WTC11 (cell line): ENCODE data around the gene LDLRAD3. TPM values are rescaled to one million over a fixed set of nuclear protein-coding genes. Genes with fewer than 3 reads are reported as not detected.

Experiments used
- ATAC-seq: fragments of 200-7000 bp; cut with Tn5 transposase; 2 replicates; pipeline ENCODE4 v1.10.0; 2021; ENCODE audit warnings: mild to moderate bottlenecking, moderate library complexity
- CTCF ChIA-PET: fragments of 300-600 bp; sonication (Branson Sonifier 250); formaldehyde crosslinking; loops from one replicate; lab custom pipeline; 2021; ENCODE audit warnings: antibody characterized with exemption; lab: Charles Lee
- POLR2A ChIA-PET: fragments of 350-600 bp; sonication (Branson Sonifier 250); formaldehyde crosslinking; loops from one replicate; lab custom pipeline; 2021; ENCODE audit warnings: antibody characterized with exemption; lab: Charles Lee
- DNase-seq: peaks from one replicate; pipeline ENCODE4 v3.0.0; 2021; ENCODE audit warnings: low spot score
- H3K27ac Mint-ChIP-seq: 2 replicates; pipeline ENCODE4 v1.8.0; 2021; ENCODE audit warnings: mixed read lengths
- H3K27me3 Mint-ChIP-seq: 2 replicates; pipeline ENCODE4 v1.8.0; 2021; ENCODE audit warnings: low read depth, mild to moderate bottlenecking, moderate library complexity, mixed read lengths
- H3K36me3 Mint-ChIP-seq: 2 replicates; pipeline ENCODE4 v1.8.0; 2021; ENCODE audit warnings: mixed read lengths
- H3K4me1 Mint-ChIP-seq: 2 replicates; pipeline ENCODE4 v1.8.0; 2022; ENCODE audit warnings: mixed read lengths
- H3K4me3 Mint-ChIP-seq: 2 replicates; pipeline ENCODE4 v1.8.0; 2021; ENCODE audit warnings: mild to moderate bottlenecking, moderate library complexity, mixed read lengths
- H3K9me3 Mint-ChIP-seq: 2 replicates; pipeline ENCODE4 v1.8.0; 2021; ENCODE audit warnings: mixed read lengths
- FOXP1 ChIP-seq: sonication (generic); formaldehyde crosslinking; IDR thresholded peaks from 2 replicates; pipeline ENCODE4 v1.8.0; 2022; ENCODE audit warnings: missing genetic modification reagents, mild to moderate bottlenecking, moderate library complexity, borderline replicate concordance
- GABPB1 ChIP-seq: sonication (generic); formaldehyde crosslinking; IDR thresholded peaks from 2 replicates; pipeline ENCODE4 v1.8.1; 2023; ENCODE audit warnings: mild to moderate bottlenecking, missing genetic modification reagents
- GRHL2 ChIP-seq: fragments of 250-450 bp; sonication (Bioruptor Pico); IDR thresholded peaks from 2 replicates; pipeline ENCODE4 v1.8.0; 2022; ENCODE audit warnings: mild to moderate bottlenecking, moderate library complexity; ENCODE audit not compliant: insufficient replicate concordance, severe bottlenecking
- JAZF1 ChIP-seq: fragments of 250-450 bp; sonication (Bioruptor Pico); IDR thresholded peaks from 2 replicates; pipeline ENCODE4 v1.9.0; 2021; ENCODE audit warnings: moderate library complexity, mild to moderate bottlenecking, inconsistent platforms
- MXD4 ChIP-seq: fragments of 250-450 bp; sonication (Bioruptor Pico); IDR thresholded peaks from 2 replicates; pipeline ENCODE4 v1.8.0; 2021; ENCODE audit warnings: mild to moderate bottlenecking, moderate library complexity, borderline replicate concordance
- NR2C2 ChIP-seq: sonication (generic); formaldehyde crosslinking; IDR thresholded peaks from 2 replicates; pipeline ENCODE4 v1.8.0; 2022; ENCODE audit warnings: mild to moderate bottlenecking, missing genetic modification reagents
- OVOL2 ChIP-seq: fragments of 250-450 bp; sonication (Bioruptor Pico); IDR thresholded peaks from 2 replicates; pipeline ENCODE4 v1.9.0; 2021; ENCODE audit warnings: mild to moderate bottlenecking, borderline replicate concordance
- TEAD1 ChIP-seq: sonication (generic); formaldehyde crosslinking; IDR thresholded peaks from 2 replicates; pipeline ENCODE4 v1.8.0; 2022; ENCODE audit warnings: mild to moderate bottlenecking, missing genetic modification reagents
- ZNF416 ChIP-seq: fragments of 250-450 bp; sonication (Bioruptor Pico); IDR thresholded peaks from 2 replicates; pipeline ENCODE4 v1.9.0; 2021; ENCODE audit warnings: mild to moderate bottlenecking, inconsistent platforms
- ZNF671 ChIP-seq: fragments of 250-450 bp; sonication (Bioruptor Pico); IDR thresholded peaks from 2 replicates; pipeline ENCODE4 v1.8.0; 2021; ENCODE audit warnings: mild to moderate bottlenecking
- total RNA-seq: library from RNA; stranded (reverse); gene quantifications from 3 replicates; pipeline ENCODE4 v1.2.3, GENCODE V29; 2021
- TF ChIP-seq, protein P1 (sequence below): sonication (generic); formaldehyde crosslinking; IDR thresholded peaks from 2 replicates; pipeline ENCODE4 v1.8.0; 2022; ENCODE audit warnings: mild to moderate bottlenecking, missing genetic modification reagents
- TF ChIP-seq, protein P2 (sequence below): fragments of 250-450 bp; sonication (Bioruptor Pico); conservative IDR thresholded peaks from 2 replicates; pipeline ENCODE4 v1.9.0; 2021; ENCODE audit warnings: mild to moderate bottlenecking
- TF ChIP-seq, protein P3 (sequence below): sonication (generic); formaldehyde crosslinking; IDR thresholded peaks from 2 replicates; pipeline ENCODE4 v1.8.0; 2022; ENCODE audit warnings: missing genetic modification reagents
- TF ChIP-seq, protein P4 (sequence below): sonication (generic); formaldehyde crosslinking; IDR thresholded peaks from 2 replicates; pipeline ENCODE4 v1.8.1; 2023; ENCODE audit warnings: mild to moderate bottlenecking, missing genetic modification reagents
- TF ChIP-seq, protein P5 (sequence below): sonication (generic); formaldehyde crosslinking; IDR thresholded peaks from 2 replicates; pipeline ENCODE4 v1.8.1; 2022; ENCODE audit warnings: low read depth, mild to moderate bottlenecking, moderate library complexity, missing genetic modification reagents, borderline replicate concordance
- TF ChIP-seq, protein P6 (sequence below): fragments of 250-450 bp; sonication (Bioruptor Pico); IDR thresholded peaks from 2 replicates; pipeline ENCODE4 v1.9.0; 2021; ENCODE audit warnings: mild to moderate bottlenecking

The LDLRAD3 gene
- total RNA-seq, 1 experiment from 2014 or later: 14.5 TPM

DNA sequence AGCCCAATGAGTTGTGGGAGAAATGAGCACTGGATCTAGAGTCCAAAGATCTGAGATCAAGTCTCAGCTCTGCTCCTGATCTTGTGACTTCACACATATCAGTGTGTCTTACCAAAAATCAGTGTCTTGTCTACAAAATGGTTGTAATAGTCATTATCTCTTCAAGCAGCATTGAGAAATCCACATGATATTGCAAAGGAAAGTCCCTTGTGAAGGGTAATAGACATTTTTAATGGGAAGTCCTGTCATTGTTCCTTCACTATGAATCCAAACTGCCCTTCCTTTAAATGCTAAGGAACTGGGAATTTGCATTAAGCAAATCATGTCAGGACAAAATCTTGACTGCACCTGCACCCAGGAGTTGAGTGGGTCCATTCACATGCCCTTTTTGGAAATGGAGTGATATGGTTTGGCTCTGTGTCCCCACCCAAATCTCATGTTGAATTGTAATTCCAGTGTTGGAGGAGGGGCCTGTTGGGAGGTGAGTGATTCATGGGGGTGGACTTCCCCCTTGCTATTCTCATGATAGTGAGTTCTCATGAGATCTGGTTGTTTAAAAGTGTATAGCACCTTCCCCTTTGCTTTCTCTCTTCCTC, 294.3 kb downstream of the LDLRAD3 start:
- no peak overlapping the region for H3K4me3 Mint-ChIP-seq
- H3K27ac Mint-ChIP-seq: no peak overlapping the region; the same call in 1 of the 2 replicates
- no peaks in the 10 kb centered on the region for H3K36me3 Mint-ChIP-seq
- no peak for TF ChIP-seq GABPB1 (CRISPR knock-in tag)
- ATAC-seq (no peak), DNase-seq (no peak)
- ChIA-PET CTCF (interaction anchor here (1.5 kb wide), 1 partner anchor 416 kb away, joined by 4 read pairs; no protein-coding TSS in a partner anchor), POLR2A (no interaction called here)
- peaks cover 4% of the 10 kb centered on the region; the same call in 1 of the 2 replicates for H3K9me3 Mint-ChIP-seq
- H3K27me3 Mint-ChIP-seq: no peaks in the 10 kb centered on the region
- peaks cover 6% of the 10 kb centered on the region; the same call in 1 of the 2 replicates for H3K4me1 Mint-ChIP-seq

DNA sequence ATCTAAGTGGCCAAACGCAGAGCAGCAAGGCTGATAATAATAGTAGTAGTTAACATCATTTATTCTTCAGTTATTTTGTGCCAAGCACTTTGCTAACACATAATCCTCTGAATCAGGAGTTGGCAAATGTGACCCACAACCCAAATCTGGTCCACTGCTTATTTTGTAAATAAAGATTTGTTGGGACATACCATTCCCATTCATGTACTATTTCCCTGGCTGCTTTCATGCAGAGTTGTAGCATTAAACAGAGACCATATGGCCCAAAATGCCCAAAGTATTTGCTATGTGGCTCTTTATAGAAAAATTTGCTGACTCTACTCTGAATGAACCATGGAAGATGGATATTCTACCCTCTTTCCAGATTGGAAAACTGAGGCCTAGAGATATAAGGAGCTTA, 295.0 kb downstream of the LDLRAD3 start:
- ChIA-PET CTCF (interaction anchor here (0.7 kb wide), 1 partner anchor 20 kb away, joined by 3 read pairs; no protein-coding TSS in a partner anchor), POLR2A (no interaction called here)

More for the DNA sequence above, 295.0 kb downstream of the LDLRAD3 start:
- TF ChIP-seq GRHL2 (CRISPR knock-in tag) (no peak), ZNF671 (CRISPR knock-in tag) (no peak), GABPB1 (CRISPR knock-in tag) (no peak), JAZF1 (no peak), MXD4 (CRISPR knock-in tag) (no peak), TEAD1 (CRISPR knock-in tag) (no peak), ZNF416 (CRISPR knock-in tag) (no peak), OVOL2 (no peak), NR2C2 (no peak), FOXP1 (CRISPR knock-in tag) (no peak)
- TF ChIP-seq, protein P1, sequence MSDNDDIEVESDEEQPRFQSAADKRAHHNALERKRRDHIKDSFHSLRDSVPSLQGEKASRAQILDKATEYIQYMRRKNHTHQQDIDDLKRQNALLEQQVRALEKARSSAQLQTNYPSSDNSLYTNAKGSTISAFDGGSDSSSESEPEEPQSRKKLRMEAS: no peak
- TF ChIP-seq, protein P2, sequence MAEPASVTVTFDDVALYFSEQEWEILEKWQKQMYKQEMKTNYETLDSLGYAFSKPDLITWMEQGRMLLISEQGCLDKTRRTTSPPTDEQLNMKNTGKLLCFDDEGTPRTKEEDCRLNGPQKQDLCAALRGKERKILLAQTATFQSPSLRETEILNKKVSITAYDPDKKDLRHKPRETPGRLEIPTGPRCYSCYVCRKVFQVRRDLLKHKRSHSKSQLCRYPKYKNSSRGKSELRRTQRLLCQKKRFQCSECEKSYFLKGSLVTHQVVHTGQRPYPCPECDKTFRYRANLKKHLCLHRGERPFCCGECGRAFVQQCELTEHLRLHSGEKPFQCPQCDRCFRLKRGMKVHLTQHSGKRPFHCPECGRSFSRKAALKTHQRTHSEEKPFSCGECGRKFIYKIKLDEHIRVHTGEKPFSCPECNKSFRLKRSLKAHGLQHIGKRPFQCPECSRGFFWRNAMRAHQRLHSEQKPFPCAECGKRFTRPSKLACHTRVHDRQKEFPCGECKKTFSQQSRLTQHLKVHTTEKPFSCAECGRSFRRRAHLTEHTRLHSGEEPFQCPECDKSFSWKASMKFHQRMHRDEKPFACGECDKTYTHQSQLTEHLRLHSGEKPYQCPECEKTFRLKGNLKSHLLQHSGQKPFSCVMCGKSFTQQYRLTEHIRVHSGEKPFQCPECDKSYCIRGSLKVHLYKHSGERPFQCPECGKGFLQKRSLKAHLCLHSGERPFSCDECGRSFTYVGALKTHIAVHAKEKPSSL (CRISPR knock-in tag): no peak
- TF ChIP-seq, protein P3, sequence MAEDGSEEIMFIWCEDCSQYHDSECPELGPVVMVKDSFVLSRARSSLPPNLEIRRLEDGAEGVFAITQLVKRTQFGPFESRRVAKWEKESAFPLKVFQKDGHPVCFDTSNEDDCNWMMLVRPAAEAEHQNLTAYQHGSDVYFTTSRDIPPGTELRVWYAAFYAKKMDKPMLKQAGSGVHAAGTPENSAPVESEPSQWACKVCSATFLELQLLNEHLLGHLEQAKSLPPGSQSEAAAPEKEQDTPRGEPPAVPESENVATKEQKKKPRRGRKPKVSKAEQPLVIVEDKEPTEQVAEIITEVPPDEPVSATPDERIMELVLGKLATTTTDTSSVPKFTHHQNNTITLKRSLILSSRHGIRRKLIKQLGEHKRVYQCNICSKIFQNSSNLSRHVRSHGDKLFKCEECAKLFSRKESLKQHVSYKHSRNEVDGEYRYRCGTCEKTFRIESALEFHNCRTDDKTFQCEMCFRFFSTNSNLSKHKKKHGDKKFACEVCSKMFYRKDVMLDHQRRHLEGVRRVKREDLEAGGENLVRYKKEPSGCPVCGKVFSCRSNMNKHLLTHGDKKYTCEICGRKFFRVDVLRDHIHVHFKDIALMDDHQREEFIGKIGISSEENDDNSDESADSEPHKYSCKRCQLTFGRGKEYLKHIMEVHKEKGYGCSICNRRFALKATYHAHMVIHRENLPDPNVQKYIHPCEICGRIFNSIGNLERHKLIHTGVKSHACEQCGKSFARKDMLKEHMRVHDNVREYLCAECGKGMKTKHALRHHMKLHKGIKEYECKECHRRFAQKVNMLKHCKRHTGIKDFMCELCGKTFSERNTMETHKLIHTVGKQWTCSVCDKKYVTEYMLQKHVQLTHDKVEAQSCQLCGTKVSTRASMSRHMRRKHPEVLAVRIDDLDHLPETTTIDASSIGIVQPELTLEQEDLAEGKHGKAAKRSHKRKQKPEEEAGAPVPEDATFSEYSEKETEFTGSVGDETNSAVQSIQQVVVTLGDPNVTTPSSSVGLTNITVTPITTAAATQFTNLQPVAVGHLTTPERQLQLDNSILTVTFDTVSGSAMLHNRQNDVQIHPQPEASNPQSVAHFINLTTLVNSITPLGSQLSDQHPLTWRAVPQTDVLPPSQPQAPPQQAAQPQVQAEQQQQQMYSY (CRISPR knock-in tag): no peak
- TF ChIP-seq, protein P4, sequence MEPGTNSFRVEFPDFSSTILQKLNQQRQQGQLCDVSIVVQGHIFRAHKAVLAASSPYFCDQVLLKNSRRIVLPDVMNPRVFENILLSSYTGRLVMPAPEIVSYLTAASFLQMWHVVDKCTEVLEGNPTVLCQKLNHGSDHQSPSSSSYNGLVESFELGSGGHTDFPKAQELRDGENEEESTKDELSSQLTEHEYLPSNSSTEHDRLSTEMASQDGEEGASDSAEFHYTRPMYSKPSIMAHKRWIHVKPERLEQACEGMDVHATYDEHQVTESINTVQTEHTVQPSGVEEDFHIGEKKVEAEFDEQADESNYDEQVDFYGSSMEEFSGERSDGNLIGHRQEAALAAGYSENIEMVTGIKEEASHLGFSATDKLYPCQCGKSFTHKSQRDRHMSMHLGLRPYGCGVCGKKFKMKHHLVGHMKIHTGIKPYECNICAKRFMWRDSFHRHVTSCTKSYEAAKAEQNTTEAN: no peak
- TF ChIP-seq, protein P5, sequence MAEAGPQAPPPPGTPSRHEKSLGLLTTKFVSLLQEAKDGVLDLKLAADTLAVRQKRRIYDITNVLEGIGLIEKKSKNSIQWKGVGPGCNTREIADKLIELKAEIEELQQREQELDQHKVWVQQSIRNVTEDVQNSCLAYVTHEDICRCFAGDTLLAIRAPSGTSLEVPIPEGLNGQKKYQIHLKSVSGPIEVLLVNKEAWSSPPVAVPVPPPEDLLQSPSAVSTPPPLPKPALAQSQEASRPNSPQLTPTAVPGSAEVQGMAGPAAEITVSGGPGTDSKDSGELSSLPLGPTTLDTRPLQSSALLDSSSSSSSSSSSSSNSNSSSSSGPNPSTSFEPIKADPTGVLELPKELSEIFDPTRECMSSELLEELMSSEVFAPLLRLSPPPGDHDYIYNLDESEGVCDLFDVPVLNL: no peak
- TF ChIP-seq, protein P6, sequence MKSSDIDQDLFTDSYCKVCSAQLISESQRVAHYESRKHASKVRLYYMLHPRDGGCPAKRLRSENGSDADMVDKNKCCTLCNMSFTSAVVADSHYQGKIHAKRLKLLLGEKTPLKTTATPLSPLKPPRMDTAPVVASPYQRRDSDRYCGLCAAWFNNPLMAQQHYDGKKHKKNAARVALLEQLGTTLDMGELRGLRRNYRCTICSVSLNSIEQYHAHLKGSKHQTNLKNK: no peak
- Mint-ChIP-seq H3K27me3 (no peaks in the 10 kb centered on the region), H3K36me3 (no peaks in the 10 kb centered on the region), H3K27ac (no peak overlapping the region), H3K4me3 (no peak overlapping the region), H3K4me1 (peaks cover 6% of the 10 kb centered on the region; the same call in 1 of the 2 replicates), H3K9me3 (peaks cover 4% of the 10 kb centered on the region; the same call in 1 of the 2 replicates)
- DNase-seq (no peak), ATAC-seq (no peak)
